HCT116 (cell line): ENCODE data around the gene ERVV-1. TPM values are rescaled to one million over a fixed set of nuclear protein-coding genes. Genes with fewer than 3 reads are reported as not detected.

Experiments used
- ATAC-seq: fragments of 200-7000 bp; cut with Tn5 transposase; 2 replicates; pipeline ENCODE4 v1.9.1; 2020; ENCODE audit warnings: mild to moderate bottlenecking, moderate library complexity
- BruUV-seq: library from RNA; stranded (reverse); fragments of 400-500 nt; replicated peaks from 2 replicates; lab custom pipeline; 2021; lab: Mats Ljungman, UMichigan
- CTCF ChIA-PET: fragments of 300-600 bp; sonication (Branson Sonifier 250); formaldehyde crosslinking; loops from one replicate; lab custom pipeline; 2021; ENCODE audit warnings: antibody characterized with exemption; lab: Charles Lee
- POLR2A ChIA-PET: fragments of 300-600, 350-600 bp; sonication (Branson Sonifier 250); formaldehyde crosslinking; loops from one replicate; lab custom pipeline; 2021; ENCODE audit warnings: antibody characterized with exemption; lab: Charles Lee
- RAD21 ChIA-PET, 2 experiments: fragments of 300-600 bp; sonication (Branson Sonifier 250); formaldehyde crosslinking; loops; one replicate each; lab custom pipeline; 2023; ENCODE audit warnings: low total read pairs in 2 of 2; ENCODE audit not compliant: uncharacterized antibody in 2 of 2, unreplicated experiment in 2 of 2, low non-redundant PET in 1 of 2; lab: Charles Lee
- DNase-seq: peaks from one replicate; pipeline ENCODE4 v3.0.0-alpha.2; 2010; ENCODE audit warnings: low read depth, low spot score
- H2AFZ ChIP-seq: fragments of 200-600 bp; shearing (Covaris generic), sonication (generic); 2 replicates; pipeline ENCODE4 v1.6.1; 2017; ENCODE audit warnings: low read depth, mixed run types, mixed read lengths, antibody characterized with exemption, low read length; ENCODE audit not compliant: poor library complexity, severe bottlenecking
- H3K27ac ChIP-seq: 2 replicates; pipeline ENCODE4 v1.5.1; 2012; ENCODE audit warnings: low read depth, low read length
- H3K27me3 ChIP-seq: fragments of 200-600 bp; sonication (generic); 2 replicates; pipeline ENCODE4 v1.6.1; 2016; ENCODE audit warnings: mixed run types, low read length, mixed read lengths; ENCODE audit not compliant: insufficient read depth
- H3K36me3 ChIP-seq, 2 experiments: fragments of 200-500 bp in 1 of 2; fragments of 200-600 bp in 1 of 2; sonication (Bioruptor generic) in 1 of 2; sonication (generic) in 1 of 2; 2 replicates each; pipeline versions ENCODE4 v1.5.1 to v1.6.1; 2014 to 2016; ENCODE audit warnings: low read length in 2 of 2, inconsistent platforms in 1 of 2, mixed read lengths in 1 of 2, mixed run types in 1 of 2; ENCODE audit not compliant: insufficient read depth in 2 of 2, control insufficient read depth in 1 of 2
- H3K4me1 ChIP-seq, 2 experiments: fragments of 200-600 bp in 1 of 2; sonication (generic) in 1 of 2; 2 replicates each; pipeline versions ENCODE4 v1.5.1 to v1.6.1; 2012 to 2017; ENCODE audit warnings: low read length in 2 of 2, inconsistent platforms in 1 of 2, mild to moderate bottlenecking in 1 of 2, mixed read lengths in 1 of 2, mixed run types in 1 of 2, moderate library complexity in 1 of 2; ENCODE audit not compliant: insufficient read depth in 2 of 2, control insufficient read depth in 1 of 2
- H3K4me2 ChIP-seq: fragments of 200-600 bp; sonication (generic); 2 replicates; pipeline ENCODE4 v1.6.1; 2017; ENCODE audit warnings: mixed run types, low read length, mixed read lengths
- H3K4me3 ChIP-seq, 2 experiments: fragments of 200-600 bp in 1 of 2; sonication (generic) in 1 of 2; replicated peaks in 1 of 2; 2 replicates each; pipeline ENCODE4 v1.5.1; 2011 to 2016; ENCODE audit warnings: low read length in 2 of 2, control low read depth in 1 of 2, low read depth in 1 of 2, mild to moderate bottlenecking in 1 of 2, mixed read lengths in 1 of 2, mixed run types in 1 of 2
- H3K79me2 ChIP-seq: fragments of 200-600 bp; sonication (generic); 2 replicates; pipeline ENCODE4 v1.6.1; 2017; ENCODE audit warnings: mild to moderate bottlenecking, mixed run types, low read length, moderate library complexity, mixed read lengths; ENCODE audit not compliant: insufficient read depth
- H3K9ac ChIP-seq: fragments of 200-600 bp; sonication (generic); 2 replicates; pipeline ENCODE4 v1.6.1; 2016; ENCODE audit warnings: low read length, mixed read lengths
- H3K9me2 ChIP-seq: fragments of 200-600 bp; sonication (generic), shearing (Covaris generic); 2 replicates; pipeline ENCODE4 v1.6.1; 2017; ENCODE audit warnings: mixed run types, mild to moderate bottlenecking, moderate library complexity; ENCODE audit not compliant: insufficient read depth
- H3K9me3 ChIP-seq, 2 experiments: fragments of 200-500 bp in 1 of 2; fragments of 200-600 bp in 1 of 2; sonication (Bioruptor generic) in 1 of 2; sonication (generic) in 1 of 2; 2 replicates each; pipeline ENCODE4 v1.6.1; 2014 to 2017; ENCODE audit warnings: low read length in 2 of 2, mixed read lengths in 2 of 2, inconsistent platforms in 1 of 2, low read depth in 1 of 2, mild to moderate bottlenecking in 1 of 2, mixed run types in 1 of 2, moderate library complexity in 1 of 2; ENCODE audit not compliant: control insufficient read depth in 1 of 2, insufficient read depth in 1 of 2
- H4K20me1 ChIP-seq: fragments of 200-600 bp; sonication (generic), shearing (Covaris generic); 2 replicates; pipeline ENCODE4 v1.6.1; 2017; ENCODE audit warnings: mixed run types, mild to moderate bottlenecking, moderate library complexity; ENCODE audit not compliant: insufficient read depth
- CBX3 ChIP-seq: IDR thresholded peaks from 2 replicates; pipeline ENCODE4 v1.6.1; 2012; ENCODE audit warnings: low read depth
- CEBPB ChIP-seq: IDR thresholded peaks from 2 replicates; pipeline ENCODE4 v1.6.1; 2012; ENCODE audit warnings: low read depth
- EGR1 ChIP-seq: IDR thresholded peaks from 2 replicates; pipeline ENCODE4 v1.6.1; 2012; ENCODE audit warnings: low read depth
- ELF1 ChIP-seq: IDR thresholded peaks from 2 replicates; pipeline ENCODE4 v1.6.1; 2012; ENCODE audit warnings: low read depth, borderline replicate concordance
- EZH2 ChIP-seq: fragments of 200-600 bp; sonication (generic); IDR thresholded peaks from 2 replicates; pipeline ENCODE4 v1.6.1; 2017; ENCODE audit warnings: antibody characterized with exemption, mixed run types
- EZH2phosphoT487 ChIP-seq: fragments of 200-600 bp; IDR thresholded peaks from 2 replicates; pipeline ENCODE4 v1.6.1; 2018; ENCODE audit warnings: antibody characterized with exemption, borderline replicate concordance
- JUND ChIP-seq: IDR thresholded peaks from 2 replicates; pipeline ENCODE4 v1.6.1; 2012
- POLR2A ChIP-seq: IDR thresholded peaks from 2 replicates; pipeline ENCODE4 v1.7.0; 2011; ENCODE audit warnings: borderline replicate concordance; ENCODE audit not compliant: insufficient read depth, insufficient read length; ENCODE audit errors: extremely low read depth
- POLR2AphosphoS5 ChIP-seq: IDR thresholded peaks from 2 replicates; pipeline ENCODE4 v1.6.1; 2011; ENCODE audit warnings: mild to moderate bottlenecking, low read depth, low read length, moderate library complexity
- SIN3A ChIP-seq: IDR thresholded peaks from 2 replicates; pipeline ENCODE4 v1.6.1; 2012; ENCODE audit warnings: low read depth
- SP1 ChIP-seq: IDR thresholded peaks from 2 replicates; pipeline ENCODE4 v1.6.1; 2012; ENCODE audit warnings: low read depth
- SRF ChIP-seq: IDR thresholded peaks from 2 replicates; pipeline ENCODE4 v1.6.1; 2012; ENCODE audit warnings: low read depth
- YY1 ChIP-seq: IDR thresholded peaks from 2 replicates; pipeline ENCODE4 v1.6.1; 2011; ENCODE audit warnings: low read length, low read depth, moderate library complexity, mild to moderate bottlenecking; ENCODE audit not compliant: insufficient replicate concordance; ENCODE audit errors: extremely low read depth
- ZFX ChIP-seq: fragments of 450-650 bp; IDR thresholded peaks from 2 replicates; pipeline ENCODE4 v1.6.1; 2017
- intact Hi-C: fragments of 100-400 bp; cut with micrococcal nuclease; formaldehyde crosslinking; loops from 2 replicates; pipeline ENCODE4 v1.10.0; 2022
- total RNA-seq: library from RNA; stranded (reverse); gene quantifications from one replicate; pipeline ENCODE4 v1.2.1, GENCODE V29; 2021; ENCODE audit not compliant: unreplicated experiment
- TF ChIP-seq, protein P1 (sequence below), 3 experiments: fragments of 200-600 bp in 1 of 3; sonication (generic) in 1 of 3; IDR thresholded peaks in 2 of 3; conservative IDR thresholded peaks in 1 of 3; 2 replicates each; pipeline ENCODE4 v1.5.1; 2012 to 2017; ENCODE audit warnings: low read depth in 2 of 3, low read length in 2 of 3, antibody characterized with exemption in 1 of 3, borderline replicate concordance in 1 of 3, control low read depth in 1 of 3, mild to moderate bottlenecking in 1 of 3, mixed read lengths in 1 of 3, mixed run types in 1 of 3, moderate library complexity in 1 of 3; ENCODE audit not compliant: insufficient read depth in 1 of 3
- TF ChIP-seq, protein P2 (sequence below): IDR thresholded peaks from 2 replicates; pipeline ENCODE4 v1.6.1; 2012
- TF ChIP-seq, protein P3 (sequence below): IDR thresholded peaks from 2 replicates; pipeline ENCODE4 v1.6.1; 2012; ENCODE audit warnings: low read depth
- TF ChIP-seq, protein P4 (sequence below): IDR thresholded peaks from 2 replicates; pipeline ENCODE4 v1.6.1; 2011; ENCODE audit warnings: mild to moderate bottlenecking, low read length, moderate library complexity; ENCODE audit not compliant: insufficient replicate concordance; ENCODE audit errors: extremely low read depth

ERVV-1 gene
- total RNA-seq, 1 experiment from 2014 or later, result not detected

DNA sequence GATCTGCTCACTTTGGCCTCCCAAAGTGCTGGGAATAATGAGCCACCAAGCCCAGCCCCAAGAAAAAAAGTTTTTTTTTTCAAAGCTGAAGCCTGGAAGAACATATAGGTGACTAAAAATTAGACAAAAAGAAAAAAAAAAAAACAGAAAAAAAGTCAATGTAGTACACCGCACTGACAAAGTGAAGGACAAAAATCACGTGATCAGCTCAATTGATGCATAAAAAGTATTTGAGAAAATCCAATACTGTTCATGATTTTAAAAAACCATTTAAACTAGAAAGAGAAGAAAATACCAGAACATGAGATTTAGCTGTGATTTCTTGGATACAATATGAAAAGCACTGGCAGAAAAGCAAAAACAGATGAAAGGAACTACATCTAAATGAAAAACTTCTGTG, 20.3 kb downstream of the ERVV-1 start:
- TF ChIP-seq CBX3 (no peak), SIN3A (no peak), EZH2 (no peak), CEBPB (no peak), EZH2phosphoT487 (no peak), SRF (no peak), EGR1 (no peak), POLR2AphosphoS5 (no peak), JUND (no peak), YY1 (no peak), SP1 (no peak), POLR2A (no peak), ZFX (no peak), ELF1 (no peak)
- TF ChIP-seq, protein P1, sequence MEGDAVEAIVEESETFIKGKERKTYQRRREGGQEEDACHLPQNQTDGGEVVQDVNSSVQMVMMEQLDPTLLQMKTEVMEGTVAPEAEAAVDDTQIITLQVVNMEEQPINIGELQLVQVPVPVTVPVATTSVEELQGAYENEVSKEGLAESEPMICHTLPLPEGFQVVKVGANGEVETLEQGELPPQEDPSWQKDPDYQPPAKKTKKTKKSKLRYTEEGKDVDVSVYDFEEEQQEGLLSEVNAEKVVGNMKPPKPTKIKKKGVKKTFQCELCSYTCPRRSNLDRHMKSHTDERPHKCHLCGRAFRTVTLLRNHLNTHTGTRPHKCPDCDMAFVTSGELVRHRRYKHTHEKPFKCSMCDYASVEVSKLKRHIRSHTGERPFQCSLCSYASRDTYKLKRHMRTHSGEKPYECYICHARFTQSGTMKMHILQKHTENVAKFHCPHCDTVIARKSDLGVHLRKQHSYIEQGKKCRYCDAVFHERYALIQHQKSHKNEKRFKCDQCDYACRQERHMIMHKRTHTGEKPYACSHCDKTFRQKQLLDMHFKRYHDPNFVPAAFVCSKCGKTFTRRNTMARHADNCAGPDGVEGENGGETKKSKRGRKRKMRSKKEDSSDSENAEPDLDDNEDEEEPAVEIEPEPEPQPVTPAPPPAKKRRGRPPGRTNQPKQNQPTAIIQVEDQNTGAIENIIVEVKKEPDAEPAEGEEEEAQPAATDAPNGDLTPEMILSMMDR (IDR thresholded peaks at IDR 0.05 in 2 of 3, conservative IDR thresholded peaks at IDR 0.05 in 1 of 3; ENCODE audit: borderline replicate concordance in 1 of 3, insufficient read depth in 1 of 3, low read depth in 2 of 3, low read length in 2 of 3), result no peak
- TF ChIP-seq, protein P2, sequence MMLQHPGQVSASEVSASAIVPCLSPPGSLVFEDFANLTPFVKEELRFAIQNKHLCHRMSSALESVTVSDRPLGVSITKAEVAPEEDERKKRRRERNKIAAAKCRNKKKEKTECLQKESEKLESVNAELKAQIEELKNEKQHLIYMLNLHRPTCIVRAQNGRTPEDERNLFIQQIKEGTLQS, result no peak
- TF ChIP-seq, protein P3, sequence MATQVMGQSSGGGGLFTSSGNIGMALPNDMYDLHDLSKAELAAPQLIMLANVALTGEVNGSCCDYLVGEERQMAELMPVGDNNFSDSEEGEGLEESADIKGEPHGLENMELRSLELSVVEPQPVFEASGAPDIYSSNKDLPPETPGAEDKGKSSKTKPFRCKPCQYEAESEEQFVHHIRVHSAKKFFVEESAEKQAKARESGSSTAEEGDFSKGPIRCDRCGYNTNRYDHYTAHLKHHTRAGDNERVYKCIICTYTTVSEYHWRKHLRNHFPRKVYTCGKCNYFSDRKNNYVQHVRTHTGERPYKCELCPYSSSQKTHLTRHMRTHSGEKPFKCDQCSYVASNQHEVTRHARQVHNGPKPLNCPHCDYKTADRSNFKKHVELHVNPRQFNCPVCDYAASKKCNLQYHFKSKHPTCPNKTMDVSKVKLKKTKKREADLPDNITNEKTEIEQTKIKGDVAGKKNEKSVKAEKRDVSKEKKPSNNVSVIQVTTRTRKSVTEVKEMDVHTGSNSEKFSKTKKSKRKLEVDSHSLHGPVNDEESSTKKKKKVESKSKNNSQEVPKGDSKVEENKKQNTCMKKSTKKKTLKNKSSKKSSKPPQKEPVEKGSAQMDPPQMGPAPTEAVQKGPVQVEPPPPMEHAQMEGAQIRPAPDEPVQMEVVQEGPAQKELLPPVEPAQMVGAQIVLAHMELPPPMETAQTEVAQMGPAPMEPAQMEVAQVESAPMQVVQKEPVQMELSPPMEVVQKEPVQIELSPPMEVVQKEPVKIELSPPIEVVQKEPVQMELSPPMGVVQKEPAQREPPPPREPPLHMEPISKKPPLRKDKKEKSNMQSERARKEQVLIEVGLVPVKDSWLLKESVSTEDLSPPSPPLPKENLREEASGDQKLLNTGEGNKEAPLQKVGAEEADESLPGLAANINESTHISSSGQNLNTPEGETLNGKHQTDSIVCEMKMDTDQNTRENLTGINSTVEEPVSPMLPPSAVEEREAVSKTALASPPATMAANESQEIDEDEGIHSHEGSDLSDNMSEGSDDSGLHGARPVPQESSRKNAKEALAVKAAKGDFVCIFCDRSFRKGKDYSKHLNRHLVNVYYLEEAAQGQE, result no peak
- TF ChIP-seq, protein P4, sequence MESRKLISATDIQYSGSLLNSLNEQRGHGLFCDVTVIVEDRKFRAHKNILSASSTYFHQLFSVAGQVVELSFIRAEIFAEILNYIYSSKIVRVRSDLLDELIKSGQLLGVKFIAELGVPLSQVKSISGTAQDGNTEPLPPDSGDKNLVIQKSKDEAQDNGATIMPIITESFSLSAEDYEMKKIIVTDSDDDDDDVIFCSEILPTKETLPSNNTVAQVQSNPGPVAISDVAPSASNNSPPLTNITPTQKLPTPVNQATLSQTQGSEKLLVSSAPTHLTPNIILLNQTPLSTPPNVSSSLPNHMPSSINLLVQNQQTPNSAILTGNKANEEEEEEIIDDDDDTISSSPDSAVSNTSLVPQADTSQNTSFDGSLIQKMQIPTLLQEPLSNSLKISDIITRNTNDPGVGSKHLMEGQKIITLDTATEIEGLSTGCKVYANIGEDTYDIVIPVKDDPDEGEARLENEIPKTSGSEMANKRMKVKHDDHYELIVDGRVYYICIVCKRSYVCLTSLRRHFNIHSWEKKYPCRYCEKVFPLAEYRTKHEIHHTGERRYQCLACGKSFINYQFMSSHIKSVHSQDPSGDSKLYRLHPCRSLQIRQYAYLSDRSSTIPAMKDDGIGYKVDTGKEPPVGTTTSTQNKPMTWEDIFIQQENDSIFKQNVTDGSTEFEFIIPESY, result no peak
- TF ChIP-seq, all 23 proteins: peak for 0
- Histone ChIP-seq H3K9me2 (no peaks in the 10 kb centered on the region), H3K4me3 (no peak overlapping the region), H3K4me1 (no peaks in the 10 kb centered on the region), H3K4me2 (no peak overlapping the region), H3K9me3 (no peaks in the 10 kb centered on the region; a peak in 1 of 4 replicates), H3K79me2 (no peaks in the 10 kb centered on the region), H4K20me1 (no peaks in the 10 kb centered on the region), H3K27me3 (no peaks in the 10 kb centered on the region), H3K27ac (no peak overlapping the region), H3K36me3 (no peaks in the 10 kb centered on the region), H3K9ac (no peak overlapping the region), H2AFZ (no peak overlapping the region)
- ChIA-PET RAD21 (no interaction called here), POLR2A (no interaction called here), CTCF (no interaction called here)
- DNase-seq, result no peak
- intact Hi-C loops, result no loop called here
- BruUV-seq, result no TSS peak
- no peak for ATAC-seq
